ENCODE measurements around the gene RANBP3.
"Not testable (repeated sequence)": the region's sequence is repeated elsewhere in the genome, so short reads cannot be mapped to it uniquely, and the experiment has no call there.

Gene RANBP3

GRCh38 chr19:5963855-5964254, 14.1 kb downstream of the RANBP3 start:
- DNase-seq = no peak

GRCh38 chr19:5963259-5963658, 14.7 kb downstream of the RANBP3 start:
- not testable (repeated sequence) for DNase-seq

- peak; percentile 73 for DNase-seq
Observed at GRCh38 chr19:5961969-5962945, 15.7 kb downstream of the RANBP3 start.

GRCh38 chr19:5961641-5961968, 16.3 kb downstream of the RANBP3 start:
- not testable (repeated sequence) for DNase-seq

- no peak for DNase-seq
Observed at GRCh38 chr19:5960005-5961001, 17.6 kb downstream of the RANBP3 start.

GRCh38 chr19:5959260-5960004, 18.5 kb downstream of the RANBP3 start:
- no peak for DNase-seq

- no peak for DNase-seq
Observed at GRCh38 chr19:5958851-5959122, 19.2 kb downstream of the RANBP3 start.

GRCh38 chr19:5958074-5958850, 19.7 kb downstream of the RANBP3 start:
- no peak for DNase-seq

GRCh38 chr19:5957170-5957569, 20.8 kb downstream of the RANBP3 start:
- DNase-seq = no peak

- DNase-seq = no peak
Observed at GRCh38 chr19:5956728-5957127, 21.2 kb downstream of the RANBP3 start.

- no peak for DNase-seq
Observed at GRCh38 chr19:5956323-5956722, 21.6 kb downstream of the RANBP3 start.

GRCh38 chr19:5955636-5955935, 22.4 kb downstream of the RANBP3 start:
- no peak for DNase-seq

GRCh38 chr19:5954293-5954692, 23.6 kb downstream of the RANBP3 start:
- no peak for DNase-seq

GRCh38 chr19:5953680-5954213, 24.2 kb downstream of the RANBP3 start:
- peak; percentile 52 for DNase-seq

GRCh38 chr19:5953030-5953589, 24.8 kb downstream of the RANBP3 start:
- peak; percentile 51 for DNase-seq

- DNase-seq = no peak
Observed at GRCh38 chr19:5952193-5953029, 25.5 kb downstream of the RANBP3 start.

- no peak for DNase-seq
Observed at GRCh38 chr19:5951338-5951861, 26.5 kb downstream of the RANBP3 start.

- DNase-seq = no peak
Observed at GRCh38 chr19:5950741-5951140, 27.2 kb downstream of the RANBP3 start.

GRCh38 chr19:5949792-5950305, 28.1 kb downstream of the RANBP3 start:
- peak; percentile 51 for DNase-seq
